GM23338 (cell line): ENCODE results near the gene PLS3. TPM values are rescaled to one million over a fixed set of nuclear protein-coding genes. Genes with fewer than 3 reads are reported as not detected.
A peak's percentile ranks its signal among the peaks of the same experiment; 100 is the strongest.

Experiments used
- ATAC-seq: fragments of 200-7000 bp; cut with Tn5 transposase; 3 replicates; pipeline ENCODE4 v1.9.1; 2020
- DNase-seq: peaks from one replicate; pipeline ENCODE4 v3.0.0-alpha.2; 2015; ENCODE audit warnings: low spot score
- H2AFZ ChIP-seq: fragments of 200-600 bp; sonication (generic); 2 replicates; pipeline ENCODE4 v1.8.0; 2016; ENCODE audit warnings: antibody characterized with exemption, mild to moderate bottlenecking, moderate library complexity
- H3F3A ChIP-seq: fragments of 200-600 bp; sonication (generic); replicated peaks from 2 replicates; pipeline ENCODE4 v1.8.0; 2017; ENCODE audit warnings: antibody characterized with exemption, mixed run types, low read depth
- H3K27ac ChIP-seq: fragments of 200-600 bp; sonication (generic); 2 replicates; pipeline ENCODE4 v1.6.1; 2016; ENCODE audit warnings: low read depth
- H3K27me3 ChIP-seq: fragments of 200-600 bp; sonication (generic); 2 replicates; pipeline ENCODE4 v1.8.0; 2016; ENCODE audit warnings: mild to moderate bottlenecking, mixed run types, moderate library complexity; ENCODE audit not compliant: insufficient read depth
- H3K36me3 ChIP-seq: fragments of 200-600 bp; sonication (generic); 2 replicates; pipeline ENCODE4 v1.8.0; 2016; ENCODE audit warnings: mild to moderate bottlenecking; ENCODE audit not compliant: insufficient read depth
- H3K4me1 ChIP-seq: fragments of 200-600 bp; sonication (generic); 2 replicates; pipeline ENCODE4 v1.8.0; 2016; ENCODE audit warnings: mild to moderate bottlenecking, moderate library complexity; ENCODE audit not compliant: insufficient read depth
- H3K4me2 ChIP-seq: fragments of 200-600 bp; sonication (generic); 2 replicates; pipeline ENCODE4 v1.7.1; 2017; ENCODE audit warnings: mixed run types
- H3K4me3 ChIP-seq: fragments of 200-600 bp; sonication (generic); 2 replicates; pipeline ENCODE4 v1.6.1; 2016; ENCODE audit warnings: mixed run types
- H3K79me2 ChIP-seq: fragments of 200-600 bp; sonication (generic); replicated peaks from 2 replicates; pipeline ENCODE4 v1.8.0; 2017; ENCODE audit warnings: mild to moderate bottlenecking; ENCODE audit not compliant: insufficient read depth
- H3K9me2 ChIP-seq: fragments of 200-600 bp; sonication (generic); 2 replicates; pipeline ENCODE4 v1.8.0; 2017; ENCODE audit not compliant: insufficient read depth
- H4K20me1 ChIP-seq: fragments of 200-600 bp; sonication (generic); replicated peaks from 2 replicates; pipeline ENCODE4 v1.8.0; 2017; ENCODE audit warnings: mild to moderate bottlenecking; ENCODE audit not compliant: insufficient read depth
- H3K27ac Mint-ChIP-seq: 2 replicates; pipeline ENCODE4 v1.8.0; 2020; ENCODE audit warnings: inconsistent platforms, mild to moderate bottlenecking, moderate library complexity, mixed read lengths
- H3K27me3 Mint-ChIP-seq: 3 replicates; pipeline ENCODE4 v1.8.0; 2022; ENCODE audit warnings: low read depth, mild to moderate bottlenecking, moderate library complexity, mixed read lengths, inconsistent platforms; ENCODE audit not compliant: insufficient read depth, poor library complexity
- H3K36me3 Mint-ChIP-seq: 3 replicates; pipeline ENCODE4 v1.8.0; 2021; ENCODE audit warnings: low read depth, mild to moderate bottlenecking, inconsistent platforms, moderate library complexity, mixed read lengths
- H3K4me1 Mint-ChIP-seq: 3 replicates; pipeline ENCODE4 v1.8.0; 2020; ENCODE audit warnings: mild to moderate bottlenecking, inconsistent platforms, mixed read lengths
- H3K4me3 Mint-ChIP-seq: 3 replicates; pipeline ENCODE4 v1.8.0; 2021; ENCODE audit warnings: moderate library complexity, mild to moderate bottlenecking, inconsistent platforms, mixed read lengths
- H3K9me3 Mint-ChIP-seq: 3 replicates; pipeline ENCODE4 v1.8.0; 2020; ENCODE audit warnings: moderate library complexity, mild to moderate bottlenecking, inconsistent platforms, mixed read lengths
- CREB1 ChIP-seq: fragments of 250-450 bp; sonication (Bioruptor Pico); IDR thresholded peaks from 2 replicates; pipeline ENCODE4 v1.5.0; 2020; ENCODE audit warnings: low read depth, mild to moderate bottlenecking, moderate library complexity
- CTCF ChIP-seq, 2 experiments: fragments of 200-600 bp in 1 of 2; sonication (generic) in 1 of 2; conservative IDR thresholded peaks; 2 replicates each; pipeline versions ENCODE4 v1.5.1 to v1.6.1; 2016 to 2017; ENCODE audit warnings: antibody characterized with exemption in 2 of 2, low read depth in 2 of 2, mild to moderate bottlenecking in 2 of 2, moderate library complexity in 1 of 2
- ETS1 ChIP-seq: IDR thresholded peaks from 2 replicates; pipeline ENCODE4 v1.6.1; 2016; ENCODE audit warnings: antibody characterized with exemption
- EZH2 ChIP-seq: fragments of 200-600 bp; sonication (generic); IDR thresholded peaks from one replicate; pipeline ENCODE4 v1.8.0; 2017; ENCODE audit warnings: antibody characterized with exemption, mild to moderate bottlenecking, low read depth; ENCODE audit not compliant: unreplicated experiment
- EZH2phosphoT487 ChIP-seq: fragments of 200-600 bp; sonication (generic); IDR thresholded peaks from one replicate; pipeline ENCODE4 v1.8.1; 2018; ENCODE audit warnings: antibody characterized with exemption; ENCODE audit not compliant: unreplicated experiment
- JUNB ChIP-seq: IDR thresholded peaks from one replicate; pipeline ENCODE4 v1.6.1; 2016; ENCODE audit warnings: antibody characterized with exemption; ENCODE audit not compliant: unreplicated experiment
- NANOG ChIP-seq: IDR thresholded peaks from 2 replicates; pipeline ENCODE4 v1.6.1; 2016; ENCODE audit warnings: antibody characterized with exemption, borderline replicate concordance
- POLR2AphosphoS5 ChIP-seq: IDR thresholded peaks from 2 replicates; pipeline ENCODE4 v1.6.1; 2016; ENCODE audit warnings: antibody characterized with exemption, low read depth
- REST ChIP-seq: IDR thresholded peaks from one replicate; pipeline ENCODE4 v1.6.1; 2018; ENCODE audit warnings: antibody characterized with exemption; ENCODE audit not compliant: unreplicated experiment
- STAT1 ChIP-seq: IDR thresholded peaks from one replicate; pipeline ENCODE4 v1.6.1; 2016; ENCODE audit warnings: antibody characterized with exemption; ENCODE audit not compliant: unreplicated experiment
- ZNF114 ChIP-seq: fragments of 250-450 bp; sonication (Bioruptor Pico); IDR thresholded peaks from 2 replicates; pipeline ENCODE4 v1.5.0; 2020; ENCODE audit warnings: mild to moderate bottlenecking, moderate library complexity
- ZNF331 ChIP-seq: fragments of 250-450 bp; sonication (Bioruptor Pico); IDR thresholded peaks from 2 replicates; pipeline ENCODE4 v1.5.0; 2020; ENCODE audit warnings: low read depth, mild to moderate bottlenecking, moderate library complexity
- ZNF462 ChIP-seq: fragments of 250-450 bp; sonication (Bioruptor Pico); IDR thresholded peaks from 2 replicates; pipeline ENCODE4 v1.5.0; 2020; ENCODE audit warnings: mild to moderate bottlenecking, moderate library complexity
- polyA plus RNA-seq: library from polyadenylated mRNA; unstranded; fragments of >200 nt; fragmentation: Nextera tagmentation; extraction: Ambion mirVana; gene quantifications from 2 replicates; pipeline ENCODE4 v1.2.1, GENCODE V29; 2016
- total RNA-seq: library from RNA; depleted of rRNA; stranded (reverse); fragments of >200 nt; shearing (Covaris generic); gene quantifications from 2 replicates; pipeline ENCODE4 v1.2.3, GENCODE V29; 2014

The PLS3 gene
- total and polyA plus RNA-seq, 2 experiments from 2014 or later = 81.6 to 128 TPM

GRCh38 chrX:115606861-115607260, 45.9 kb downstream of the PLS3 start:
- H3K79me2 ChIP-seq = peaks cover 55% of the 10 kb centered on the region
- no peaks in the 10 kb centered on the region for H3K9me2 ChIP-seq
- TF ChIP-seq CREB1 (CRISPR knock-in tag) = no peak
- TF ChIP-seq POLR2AphosphoS5 = no peak
- no peak for TF ChIP-seq ZNF114 (CRISPR knock-in tag)
- no peak for TF ChIP-seq ETS1
- TF ChIP-seq ZNF462 (CRISPR knock-in tag) = no peak
- TF ChIP-seq STAT1 = no peak
- no peak for TF ChIP-seq JUNB
- TF ChIP-seq NANOG = no peak
- TF ChIP-seq REST = no peak
- TF ChIP-seq ZNF331 (CRISPR knock-in tag) = no peak
- TF ChIP-seq EZH2 = no peak
- no peak for TF ChIP-seq CTCF (conservative IDR thresholded peaks at IDR 0.05; ENCODE audit: low read depth in 2 of 2)
- no peak for TF ChIP-seq EZH2phosphoT487
- no peaks in the 10 kb centered on the region for H4K20me1 ChIP-seq
- Mint-ChIP-seq H3K27ac (no peak overlapping the region), H3K9me3 (no peaks in the 10 kb centered on the region), H3K27me3 (no peaks in the 10 kb centered on the region), H3K36me3 (peaks cover 5% of the 10 kb centered on the region; the same call in 2 of the 3 replicates), H3K4me3 (no peak overlapping the region), H3K4me1 (peaks cover 13% of the 10 kb centered on the region; the same call in 2 of the 3 replicates)
- no peaks in the 10 kb centered on the region for H3K36me3 ChIP-seq
- no peaks in the 10 kb centered on the region for H3F3A ChIP-seq
- H3K4me3 ChIP-seq = no peak overlapping the region
- H2AFZ ChIP-seq = no peak overlapping the region
- DNase-seq = no peak
- no peak overlapping the region for H3K4me2 ChIP-seq
- H3K27me3 ChIP-seq = no peaks in the 10 kb centered on the region
- ATAC-seq = peak; percentile 37; the same call in 1 of the 3 replicates
- H3K4me1 ChIP-seq = 0 out of 2 replicates have a peak, but pooled peaks cover 4% of the 10 kb centered on the region
- H3K27ac ChIP-seq = peak overlapping the region; percentile 60; the same call in 1 of the 2 replicates
